GM18498 (cell line): ENCODE results near the gene RYR2.

Experiments
- ATAC-seq: cut with Tn5 transposase; IDR thresholded peaks from one replicate; pipeline ENCODE4 v1.9.1; 2021; ENCODE audit warnings: mild to moderate bottlenecking, moderate library complexity; ENCODE audit not compliant: unreplicated experiment

RYR2 gene

GRCh38 chr1:237701534-237701933 is 659.5 kb downstream of the RYR2 start:
- ATAC-seq = no peak

DNA sequence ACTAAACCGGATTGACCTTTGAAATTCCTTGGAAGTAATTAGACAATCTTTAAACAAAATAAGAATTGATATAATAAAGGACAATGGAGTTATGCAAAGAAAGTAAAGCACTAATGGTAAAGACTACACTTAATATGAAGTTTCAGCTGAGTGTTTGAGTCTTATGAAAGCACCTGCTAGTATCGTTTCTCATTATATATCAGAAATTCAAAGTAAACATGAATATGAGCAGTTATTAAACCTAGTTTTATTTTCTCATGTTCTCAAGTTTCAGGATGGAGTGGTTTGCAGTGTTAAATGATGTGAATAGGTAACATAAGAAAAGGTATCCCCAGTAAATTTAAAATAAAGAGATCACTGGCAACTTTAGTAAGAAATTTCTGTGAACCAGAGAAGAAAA is 660.2 kb downstream of the RYR2 start:
- ATAC-seq = no peak

GRCh38 chr1:237705462-237705861 is 663.5 kb downstream of the RYR2 start:
- ATAC-seq = no peak

- no peak for ATAC-seq
Measured at GRCh38 chr1:237709355-237709754, 667.4 kb downstream of the RYR2 start.

GRCh38 chr1:237711281-237711680 is 669.3 kb downstream of the RYR2 start:
- ATAC-seq = no peak

DNA sequence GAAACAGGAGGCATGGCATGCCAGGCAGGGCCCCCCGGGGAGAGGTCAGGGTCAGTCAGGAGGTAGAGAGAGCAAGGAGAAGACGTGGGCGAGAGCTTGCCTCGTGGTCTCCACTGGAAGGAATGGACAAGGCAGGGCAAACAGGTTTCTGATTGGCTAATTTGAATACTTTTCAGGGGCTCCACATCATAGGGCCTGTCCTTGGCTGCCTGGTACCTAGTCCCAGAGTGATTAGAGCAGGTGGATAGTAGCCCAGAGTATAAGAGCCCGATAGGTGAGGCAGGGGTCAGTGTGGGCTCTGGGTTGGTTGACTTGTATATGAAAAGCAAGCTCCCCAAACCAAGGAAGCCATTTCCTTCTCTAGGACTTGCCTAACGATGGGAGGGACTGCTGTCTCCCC is 670.1 kb downstream of the RYR2 start:
- ATAC-seq = no peak

DNA sequence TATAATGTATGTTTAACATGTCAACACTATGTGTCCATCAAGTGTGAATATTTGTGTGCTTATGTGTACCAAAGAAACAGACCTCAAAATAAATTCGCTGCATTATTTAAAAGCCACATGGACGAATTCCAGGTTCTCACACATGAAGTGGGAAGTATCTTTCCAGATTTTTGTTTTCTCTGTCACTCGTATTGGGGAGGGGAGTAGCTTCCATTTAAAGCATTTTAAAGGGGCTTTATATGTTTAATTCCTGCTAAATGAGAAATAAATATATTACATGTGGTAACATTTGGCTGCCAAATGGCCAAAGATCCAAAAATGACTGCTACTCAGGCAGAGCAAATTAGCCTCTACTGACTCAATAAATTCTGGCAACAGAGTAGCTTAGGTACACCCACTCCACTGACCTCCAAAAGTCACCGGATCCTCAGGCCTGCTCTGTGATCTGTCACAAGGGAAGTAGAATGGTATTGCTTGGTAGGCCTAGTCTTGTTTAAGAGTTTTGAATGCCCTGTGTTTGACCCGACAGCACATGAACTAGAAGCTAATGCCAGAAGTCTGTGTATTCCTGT is 670.7 kb downstream of the RYR2 start:
- ATAC-seq = no peak

DNA sequence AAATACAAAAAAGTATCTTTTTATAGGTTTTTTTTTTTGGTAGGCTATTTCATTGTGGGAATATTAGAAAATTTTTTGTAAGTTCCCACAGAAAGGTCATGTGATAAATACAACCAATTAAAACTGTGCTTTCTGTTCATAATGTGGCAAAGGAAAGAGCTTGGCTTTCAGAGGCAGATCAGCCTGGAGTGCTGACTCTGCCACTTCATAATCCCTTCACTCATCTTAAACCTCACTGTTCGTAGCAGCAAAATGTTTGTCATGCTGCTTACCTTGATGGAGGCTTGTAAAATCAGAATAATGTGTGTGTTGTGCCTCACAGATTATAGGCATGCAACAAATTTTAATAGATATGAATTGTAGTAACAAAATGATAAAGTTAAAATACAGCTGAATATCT is 671.9 kb downstream of the RYR2 start:
- ATAC-seq = no peak

DNA sequence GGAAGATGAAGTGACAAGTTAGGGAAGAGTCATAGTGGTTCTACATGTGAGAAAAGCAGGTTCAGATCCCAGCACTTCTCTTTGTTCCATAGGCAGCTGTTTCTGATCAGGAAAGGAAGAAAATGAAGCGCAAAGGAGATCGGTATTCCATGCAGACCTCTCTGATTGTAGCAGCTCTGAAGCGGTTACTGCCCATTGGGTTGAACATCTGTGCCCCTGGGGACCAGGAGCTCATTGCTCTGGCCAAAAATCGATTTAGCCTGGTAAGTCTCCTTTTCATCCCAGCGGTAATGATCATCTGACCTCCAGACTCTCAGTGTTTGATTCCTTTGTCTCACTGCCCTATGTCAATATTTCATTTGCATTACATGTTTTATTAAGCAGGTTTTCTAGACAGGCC is 675.1 kb downstream of the RYR2 start:
- ATAC-seq = no peak

- no peak for ATAC-seq
Measured at GRCh38 chr1:237730826-237731350, 688.9 kb downstream of the RYR2 start.

DNA sequence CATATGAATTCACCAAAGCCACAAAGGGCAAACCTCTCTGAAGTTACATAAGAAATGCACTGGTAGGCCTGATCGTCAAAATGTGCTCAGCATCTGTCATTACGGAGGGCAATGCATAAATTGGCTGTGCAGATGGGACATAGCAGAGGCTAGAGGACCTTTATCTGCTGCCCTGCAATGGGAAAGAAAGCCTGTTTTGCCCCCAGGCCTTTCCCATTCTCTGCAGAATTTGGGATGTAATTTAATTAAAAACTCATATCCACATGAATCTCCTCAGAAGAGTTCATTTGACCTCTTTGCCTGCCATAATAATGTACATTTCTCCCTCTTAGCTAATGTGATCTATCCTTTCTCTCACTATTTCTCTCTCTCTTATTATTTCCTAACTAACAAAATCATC is 690.7 kb downstream of the RYR2 start:
- ATAC-seq = no peak

- no peak for ATAC-seq
Measured at GRCh38 chr1:237736372-237737029, 694.5 kb downstream of the RYR2 start.

DNA sequence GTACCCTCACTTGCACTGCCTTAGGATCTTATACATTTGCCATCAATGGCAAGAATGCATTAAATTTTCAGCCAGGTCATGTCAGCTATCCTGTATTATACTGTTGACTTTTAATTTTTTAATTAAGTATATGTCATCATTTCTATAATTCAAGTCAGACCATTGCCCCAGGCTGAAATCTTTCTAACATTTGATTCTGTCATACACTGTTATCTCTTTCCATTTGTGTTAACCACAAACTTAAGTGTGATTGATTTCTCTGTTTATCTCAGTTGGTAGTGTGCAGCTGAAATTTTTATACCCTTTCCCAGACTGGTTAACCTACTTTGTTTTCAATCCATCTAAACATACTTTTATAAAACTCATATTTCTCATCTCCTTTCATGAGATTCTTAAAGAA is 695.5 kb downstream of the RYR2 start:
- no peak for ATAC-seq

GRCh38 chr1:237737938-237738610 is 696.1 kb downstream of the RYR2 start:
- ATAC-seq = no peak

DNA sequence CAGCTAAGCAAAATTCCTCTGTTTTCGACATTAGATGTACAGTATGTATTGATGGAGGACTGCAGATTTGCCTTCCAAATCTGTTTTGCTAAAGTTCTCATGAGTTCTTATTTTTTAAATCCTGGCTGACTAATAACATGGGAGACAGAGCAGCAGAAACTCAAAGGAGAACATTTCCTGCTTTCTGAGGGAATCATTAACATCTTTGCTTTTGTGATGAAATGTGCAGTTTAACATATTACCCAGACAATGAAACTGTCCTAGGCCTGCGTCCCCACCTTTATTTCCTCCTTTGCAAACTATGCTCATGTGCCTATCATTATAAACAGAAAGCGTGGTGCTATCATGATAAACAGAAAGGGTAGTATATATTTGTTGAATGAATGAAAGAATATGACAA is 698.9 kb downstream of the RYR2 start:
- no peak for ATAC-seq

GRCh38 chr1:237745545-237745944 is 703.6 kb downstream of the RYR2 start:
- ATAC-seq = no peak

GRCh38 chr1:237748171-237748960 is 706.4 kb downstream of the RYR2 start:
- no peak for ATAC-seq

GRCh38 chr1:237749122-237749521 is 707.1 kb downstream of the RYR2 start:
- no peak for ATAC-seq

DNA sequence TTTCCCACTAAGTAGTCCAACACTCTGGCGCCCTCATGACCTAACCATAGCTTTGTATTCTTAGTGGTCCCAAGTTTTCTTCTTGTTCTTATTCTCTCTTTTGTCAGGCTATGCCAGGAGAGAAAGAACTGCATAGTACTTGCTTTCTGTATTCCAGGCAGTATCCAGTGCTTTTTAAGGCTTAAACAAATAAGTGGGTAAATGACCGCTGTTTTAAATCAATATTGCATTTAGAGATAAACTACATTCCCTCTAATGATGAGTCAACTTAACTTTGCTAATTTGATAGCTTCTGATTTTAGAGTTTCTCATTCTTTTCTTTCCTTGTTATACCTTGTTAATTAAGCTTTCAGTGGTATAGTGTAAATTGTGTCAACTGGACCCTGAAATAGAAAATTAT is 709.1 kb downstream of the RYR2 start:
- ATAC-seq = no peak

DNA sequence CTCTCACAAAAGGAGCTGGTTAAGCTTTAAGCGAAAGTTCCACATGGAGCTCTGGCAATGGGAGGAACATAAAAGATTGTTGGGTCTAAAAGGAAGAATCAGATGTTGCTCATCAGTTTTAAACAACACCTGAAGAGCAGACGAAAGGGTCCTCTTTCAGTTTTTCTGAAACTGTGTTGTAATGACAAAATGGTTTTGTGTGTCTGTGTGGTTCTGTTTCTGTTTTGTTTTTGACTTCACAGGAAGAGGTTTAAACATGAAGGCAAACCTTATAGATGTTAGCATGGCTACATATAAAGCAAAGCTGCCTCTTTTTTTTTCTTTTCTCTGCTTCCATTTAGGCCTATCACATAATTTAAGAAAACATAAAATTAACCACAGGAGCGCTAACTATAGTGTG is 712.6 kb downstream of the RYR2 start:
- no peak for ATAC-seq

DNA sequence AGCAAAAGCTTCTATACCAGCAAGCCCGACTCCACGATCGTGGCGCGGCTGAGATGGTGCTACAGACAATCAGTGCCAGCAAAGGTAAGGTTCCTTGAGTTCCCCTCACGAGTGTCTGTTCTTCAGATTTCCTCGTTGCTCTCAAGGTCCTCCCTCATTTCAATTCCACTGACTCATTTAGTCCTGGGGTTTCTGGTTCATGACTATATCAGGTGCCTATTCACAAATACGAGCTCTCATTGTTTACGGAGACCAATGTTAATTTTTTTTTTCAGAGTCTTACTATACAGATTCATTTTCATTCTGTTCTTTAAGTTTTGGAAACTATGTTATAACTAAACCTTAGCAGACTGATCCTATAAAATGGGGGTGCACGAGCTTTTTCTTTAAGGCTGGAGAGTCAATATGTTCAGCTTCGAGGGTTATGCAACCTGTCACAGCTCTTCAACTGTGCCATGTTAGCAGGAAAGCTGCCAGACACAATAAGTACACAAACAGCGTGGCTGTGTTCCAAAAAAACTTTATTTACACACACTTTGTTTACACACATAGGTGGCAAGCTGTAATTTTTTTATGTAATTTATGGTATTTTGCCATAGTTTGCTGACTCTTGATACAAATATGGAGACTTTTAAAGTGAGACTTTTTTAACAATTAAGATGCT is 714.5 kb downstream of the RYR2 start:
- no peak for ATAC-seq
